Fibroblast of pulmonary artery (primary cell): ENCODE results near the gene COPS7A.

Experiments
- DNase-seq: peaks from one replicate; pipeline ENCODE4 v3.0.0-alpha.2; 2010; ENCODE audit warnings: low read depth
- H3K4me3 ChIP-seq: replicated peaks from 2 replicates; pipeline ENCODE4 v1.5.1; 2011; ENCODE audit warnings: low read depth, mild to moderate bottlenecking, control low read depth, low read length, moderate library complexity
- CTCF ChIP-seq: IDR thresholded peaks from 2 replicates; pipeline ENCODE4 v1.5.1; 2011; ENCODE audit warnings: mild to moderate bottlenecking, control low read depth, low read length, inconsistent platforms; ENCODE audit errors: missing control alignments

The COPS7A gene

GRCh38 chr12:6697584-6698351 is 26.1 kb upstream of the COPS7A start:
- peak; percentile 68 for TF ChIP-seq CTCF
- H3K4me3 ChIP-seq, result no peak overlapping the region
- DNase-seq, result peak; percentile 70

GRCh38 chr12:6698352-6699046 is 25.3 kb upstream of the COPS7A start:
- no peak for TF ChIP-seq CTCF
- DNase-seq, result no peak
- no peak overlapping the region for H3K4me3 ChIP-seq

GRCh38 chr12:6699259-6699988 is 24.4 kb upstream of the COPS7A start:
- no peak for DNase-seq
- TF ChIP-seq CTCF, result no peak
- H3K4me3 ChIP-seq, result peak overlapping the region; percentile 45

GRCh38 chr12:6699989-6700645 is 23.7 kb upstream of the COPS7A start:
- TF ChIP-seq CTCF, result no peak
- peak overlapping the region; percentile 45 for H3K4me3 ChIP-seq
- no peak for DNase-seq

- H3K4me3 ChIP-seq, result peak within 1 kb of the TSS; percentile 46
- no peak for TF ChIP-seq CTCF
- no peak for DNase-seq
Measured at GRCh38 chr12:6700646-6701051, 23.2 kb upstream of the COPS7A start, which contains the start of gene PIANP. Gene PIANP, minus strand, starts transcription at chr12:6700815. Its CDS starts 2,754 bp downstream, at chr12:6698061.

- no peak for TF ChIP-seq CTCF
- peak overlapping the region; percentile 46 for H3K4me3 ChIP-seq
- DNase-seq, result no peak
Measured at GRCh38 chr12:6701078-6701768, 22.6 kb upstream of the COPS7A start.
